NCI-H345 treated with DMSO at 0.1 percent for 48 hours (cell line): Measurements from ENCODE around the gene OS9.
"Not testable (repeated sequence)": the region's sequence is repeated elsewhere in the genome, so short reads cannot be mapped to it uniquely, and the experiment has no call there.

Source experiments
- DNase-seq: peaks from one replicate; lab custom pipeline; 2025; ENCODE audit not compliant: unreplicated experiment; lab: John Stamatoyannopoulos, UW

The OS9 gene, protein sequence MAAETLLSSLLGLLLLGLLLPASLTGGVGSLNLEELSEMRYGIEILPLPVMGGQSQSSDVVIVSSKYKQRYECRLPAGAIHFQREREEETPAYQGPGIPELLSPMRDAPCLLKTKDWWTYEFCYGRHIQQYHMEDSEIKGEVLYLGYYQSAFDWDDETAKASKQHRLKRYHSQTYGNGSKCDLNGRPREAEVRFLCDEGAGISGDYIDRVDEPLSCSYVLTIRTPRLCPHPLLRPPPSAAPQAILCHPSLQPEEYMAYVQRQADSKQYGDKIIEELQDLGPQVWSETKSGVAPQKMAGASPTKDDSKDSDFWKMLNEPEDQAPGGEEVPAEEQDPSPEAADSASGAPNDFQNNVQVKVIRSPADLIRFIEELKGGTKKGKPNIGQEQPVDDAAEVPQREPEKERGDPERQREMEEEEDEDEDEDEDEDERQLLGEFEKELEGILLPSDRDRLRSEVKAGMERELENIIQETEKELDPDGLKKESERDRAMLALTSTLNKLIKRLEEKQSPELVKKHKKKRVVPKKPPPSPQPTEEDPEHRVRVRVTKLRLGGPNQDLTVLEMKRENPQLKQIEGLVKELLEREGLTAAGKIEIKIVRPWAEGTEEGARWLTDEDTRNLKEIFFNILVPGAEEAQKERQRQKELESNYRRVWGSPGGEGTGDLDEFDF

GRCh38 chr12:57693659-57694458 is at the start of gene OS9:
OS9 (plus strand) TSS chr12:57694132; CDS start chr12:57694162, 30 bp downstream.
- peak; percentile 99 for DNase-seq

- not testable (repeated sequence) for DNase-seq
Measured at GRCh38 chr12:57645990-57646658, 47.8 kb upstream of the OS9 start.

GRCh38 chr12:57646659-57647049 is 47.3 kb upstream of the OS9 start:
- DNase-seq, result not testable (repeated sequence)

GRCh38 chr12:57654042-57654441 is 39.9 kb upstream of the OS9 start:
- DNase-seq, result no peak

DNA sequence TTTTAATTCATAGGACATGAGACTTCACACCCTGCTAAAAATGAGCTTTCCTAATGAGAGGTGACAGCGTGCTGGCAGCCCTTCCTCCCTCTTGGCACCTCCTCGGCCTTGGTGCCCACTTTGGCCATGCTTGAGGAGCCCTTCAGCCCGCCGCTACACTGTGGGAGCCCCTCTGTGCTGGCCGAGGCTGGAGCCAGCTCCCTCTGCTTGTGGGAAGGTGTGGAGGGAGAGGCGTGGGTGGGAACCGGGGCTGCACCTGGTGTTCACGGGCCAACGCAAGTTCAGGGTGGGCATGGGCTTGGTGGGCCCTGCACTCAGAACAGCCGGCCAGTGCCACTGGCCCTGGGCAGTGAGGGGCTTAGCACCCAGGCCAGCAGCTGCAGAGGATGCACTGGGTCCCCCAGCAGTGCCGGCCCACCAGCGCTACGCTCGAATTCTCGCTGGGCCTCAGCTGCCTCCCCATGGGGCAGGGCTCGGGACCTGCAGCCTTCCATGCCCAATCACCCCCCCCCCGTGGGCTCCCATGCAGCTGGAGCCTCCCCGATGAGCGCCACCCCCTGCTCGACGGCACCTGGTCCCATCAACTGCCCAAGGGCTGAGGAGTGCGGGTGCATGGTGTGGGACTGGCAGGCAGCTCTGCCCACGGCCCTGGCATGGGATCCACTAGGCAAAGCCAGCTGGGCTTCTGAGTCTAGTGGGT is 38.2 kb upstream of the OS9 start:
- DNase-seq, result no peak

DNA sequence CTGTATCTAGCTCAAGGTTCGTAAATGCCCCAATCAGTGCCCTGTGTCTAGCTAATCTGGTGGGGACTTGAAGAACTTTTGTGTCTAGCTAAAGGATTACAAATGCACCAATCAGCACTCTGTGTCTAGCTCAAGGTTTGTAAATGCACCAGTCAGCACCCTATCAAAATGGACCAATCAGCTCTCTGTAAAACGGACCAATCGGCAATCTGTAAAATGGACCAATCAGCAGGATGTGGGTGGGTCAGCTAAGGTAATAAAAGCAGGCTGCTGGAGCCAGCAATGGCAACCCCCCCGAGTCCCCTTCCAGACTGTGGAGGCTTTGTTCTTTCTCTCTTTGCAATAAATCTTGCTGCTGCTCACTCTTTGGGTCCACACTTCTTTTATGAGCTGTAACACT is 37.5 kb upstream of the OS9 start:
- not testable (repeated sequence) for DNase-seq

GRCh38 chr12:57657744-57658143 is 36.2 kb upstream of the OS9 start:
- no peak for DNase-seq

- DNase-seq, result no peak
Measured at GRCh38 chr12:57658890-57659289, 35.0 kb upstream of the OS9 start.

DNA sequence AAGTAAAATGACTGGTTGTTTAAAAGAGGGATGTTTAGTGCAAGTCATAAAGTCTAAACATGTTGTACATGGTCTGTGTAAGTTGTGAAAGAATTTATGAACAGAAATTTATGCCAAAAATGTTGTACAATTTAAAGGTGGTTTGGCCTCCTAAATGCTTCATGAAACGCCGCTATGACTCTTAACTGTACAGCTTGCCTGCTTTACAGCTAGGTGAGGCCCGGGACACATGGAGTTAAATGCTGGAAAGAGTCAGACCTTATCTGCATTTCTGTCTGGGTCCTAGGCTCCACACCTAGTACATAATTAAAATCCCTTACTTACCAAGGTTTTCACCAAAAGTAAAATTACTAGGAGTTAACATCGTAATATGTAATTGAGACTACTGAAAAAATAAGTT is 32.6 kb upstream of the OS9 start:
- DNase-seq, result no peak

DNA sequence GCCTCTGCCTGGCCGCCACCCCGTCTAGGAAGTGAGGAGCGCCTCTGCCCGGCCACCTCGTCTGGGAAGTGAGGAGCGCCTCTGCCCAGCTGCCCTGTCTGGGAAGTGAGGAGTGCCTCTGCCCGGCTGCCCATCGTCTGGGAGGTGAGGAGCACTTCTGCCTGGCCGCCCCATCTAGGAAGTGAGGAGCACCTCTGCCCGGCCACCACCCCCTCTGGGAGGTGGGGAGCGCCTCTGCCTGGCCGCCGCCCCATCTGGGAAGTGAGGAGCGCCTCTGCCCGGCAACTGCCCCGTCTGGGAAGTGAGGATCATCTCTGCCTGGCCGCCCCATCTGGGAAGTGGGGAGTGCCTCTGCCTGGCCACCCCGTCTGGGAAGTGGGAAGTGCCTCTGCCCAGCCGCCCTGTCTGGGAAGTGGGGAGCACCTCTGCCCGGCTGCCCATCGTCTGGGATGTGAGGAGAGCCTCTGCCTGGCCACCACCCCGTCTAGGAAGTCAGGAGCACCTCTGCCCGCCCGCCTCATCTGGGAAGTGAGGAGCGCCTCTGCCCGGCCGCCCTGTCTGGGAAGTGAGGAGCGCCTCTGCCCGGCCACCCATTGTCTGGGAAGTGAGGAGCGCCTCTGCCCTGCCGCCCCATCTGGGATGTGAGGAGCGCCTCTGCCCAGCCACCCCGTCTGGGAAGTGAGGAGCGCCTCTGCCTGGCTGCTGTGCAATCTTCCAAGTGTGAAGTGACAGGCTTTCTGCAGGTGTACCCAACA is 28.7 kb upstream of the OS9 start:
- DNase-seq, result not testable (repeated sequence)

GRCh38 chr12:57666897-57667296 is 27.0 kb upstream of the OS9 start:
- no peak for DNase-seq

DNA sequence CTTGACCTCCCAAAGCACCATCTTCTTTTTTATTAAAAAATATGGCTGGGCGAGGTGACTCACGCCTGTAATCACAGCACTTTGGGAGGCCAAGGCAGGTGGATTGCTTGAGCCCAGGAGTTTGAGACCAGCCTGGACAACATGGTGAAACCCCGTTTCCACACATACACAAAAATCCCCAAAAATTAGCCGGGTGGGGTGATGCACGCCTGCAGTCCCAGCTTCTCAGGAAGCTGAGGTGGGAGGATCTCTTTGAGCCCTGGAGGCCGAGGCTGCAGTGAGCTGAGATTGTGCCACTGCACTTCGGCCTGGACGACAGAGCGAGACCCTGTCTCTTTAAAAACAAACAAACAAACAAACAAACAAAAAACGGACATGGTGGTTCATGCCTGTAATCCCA is 24.2 kb upstream of the OS9 start:
- not testable (repeated sequence) for DNase-seq

DNA sequence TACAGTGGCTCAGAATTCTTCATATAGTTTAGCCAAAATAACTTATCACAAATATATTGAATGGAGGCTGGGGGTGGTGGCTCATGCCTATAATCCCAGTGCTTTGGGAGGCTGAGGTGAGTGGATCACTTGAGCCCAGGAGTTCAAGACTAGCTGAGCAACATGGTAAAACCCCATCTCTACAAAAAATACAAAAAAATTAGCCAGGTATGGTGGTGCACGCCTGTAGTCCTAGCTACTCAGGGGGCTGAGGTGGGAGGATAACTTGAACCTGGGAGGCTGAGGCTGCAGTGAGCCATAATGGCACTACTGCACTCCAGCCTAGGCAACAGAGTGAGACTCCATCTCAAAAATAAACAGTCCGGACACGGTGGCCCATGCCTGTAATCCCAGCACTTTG is 22.1 kb upstream of the OS9 start:
- not testable (repeated sequence) for DNase-seq

DNA sequence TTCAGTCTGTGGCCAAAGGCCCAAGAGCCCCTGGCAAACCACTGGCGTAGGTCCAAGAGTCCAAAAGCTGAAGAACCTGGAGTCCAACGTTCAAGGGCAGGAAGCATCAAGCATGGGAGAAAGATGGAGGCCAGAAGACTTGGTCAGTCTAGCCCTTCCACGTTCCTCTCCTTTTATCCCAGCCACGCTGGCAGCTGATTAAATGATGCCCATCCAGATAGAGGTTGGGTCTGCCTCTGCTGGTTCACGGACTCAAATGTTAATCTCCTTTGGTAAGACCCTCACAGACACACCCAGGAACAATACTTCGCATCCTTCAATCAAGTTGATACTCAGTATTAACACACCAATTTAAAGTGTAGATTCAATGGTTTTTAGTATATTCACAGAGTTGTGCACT is 21.1 kb upstream of the OS9 start:
- DNase-seq, result no peak

GRCh38 chr12:57674691-57675090 is 19.2 kb upstream of the OS9 start:
- DNase-seq, result no peak

DNA sequence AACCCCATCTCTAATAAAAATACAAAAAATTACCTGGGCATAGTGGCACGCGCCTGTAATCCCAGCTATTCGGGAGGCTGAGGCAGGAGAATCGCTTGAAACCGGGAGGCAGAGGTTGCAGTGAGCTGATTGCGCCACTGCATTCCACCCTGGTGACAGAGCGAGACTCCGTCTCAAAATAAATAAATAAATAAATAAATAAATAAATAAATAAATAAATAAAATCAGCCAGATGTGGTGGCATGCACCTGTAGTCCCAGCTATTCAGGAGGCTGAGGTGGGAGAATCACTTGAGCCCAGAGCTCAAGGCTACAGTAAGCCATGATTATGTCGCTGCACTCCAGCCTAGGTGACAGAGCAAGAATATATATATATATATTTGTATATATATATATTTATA is 16.0 kb upstream of the OS9 start:
- not testable (repeated sequence) for DNase-seq

GRCh38 chr12:57679697-57680096 is 14.2 kb upstream of the OS9 start:
- no peak for DNase-seq

GRCh38 chr12:57687862-57688261 is 6.1 kb upstream of the OS9 start:
- no peak for DNase-seq

DNA sequence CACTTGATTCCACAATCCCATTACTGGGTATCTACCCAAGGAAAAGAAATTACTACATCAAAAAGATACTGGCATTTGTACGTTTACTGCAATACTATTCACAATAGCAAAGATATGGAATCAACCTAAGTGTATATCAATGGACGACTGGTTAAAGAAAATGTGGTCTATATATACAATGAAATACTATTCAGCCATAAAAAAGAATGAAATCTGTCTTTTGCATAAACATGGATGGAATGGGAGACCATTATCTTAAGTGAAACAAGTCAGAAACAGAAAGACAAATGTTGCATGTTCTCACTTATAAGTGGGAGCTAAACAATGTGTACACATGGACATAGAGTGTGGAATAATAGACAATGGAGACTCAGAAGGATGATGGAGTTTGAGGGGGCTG is 5.0 kb upstream of the OS9 start:
- no peak for DNase-seq

- no peak for DNase-seq
Measured at GRCh38 chr12:57692500-57692899, 1.4 kb upstream of the OS9 start.
